22Rv1 (cell line): ENCODE measurements around the gene CAMTA2.

Experiments
- H3K27ac ChIP-seq: fragments of 450-650 bp; 2 replicates; pipeline ENCODE4 v1.5.1; 2017
- CTCF ChIP-seq: fragments of 450-650 bp; IDR thresholded peaks from 2 replicates; pipeline ENCODE4 v1.5.1; 2017; ENCODE audit warnings: mild to moderate bottlenecking
- ZFX ChIP-seq: fragments of 450-650 bp; IDR thresholded peaks from 2 replicates; pipeline ENCODE4 v1.6.1; 2017; ENCODE audit warnings: antibody characterized with exemption, borderline replicate concordance

Gene CAMTA2

GRCh38 chr17:4982305-4982704 lies 5.2 kb downstream of the CAMTA2 start:
- TF ChIP-seq CTCF (no peak), ZFX (no peak)
- no peak overlapping the region for H3K27ac ChIP-seq

GRCh38 chr17:4980644-4981216 lies 6.7 kb downstream of the CAMTA2 start:
- no peak overlapping the region for H3K27ac ChIP-seq
- peak; percentile 79 for TF ChIP-seq CTCF
- TF ChIP-seq ZFX, result no peak

GRCh38 chr17:4978726-4979125 lies 8.7 kb downstream of the CAMTA2 start:
- H3K27ac ChIP-seq, result no peak overlapping the region

GRCh38 chr17:4974115-4974670 lies 13.3 kb downstream of the CAMTA2 start:
- no peak overlapping the region for H3K27ac ChIP-seq
- TF ChIP-seq CTCF (no peak), ZFX (no peak)

More at GRCh38 chr17:4978726-4979125, 8.7 kb downstream of the CAMTA2 start:
- TF ChIP-seq CTCF (no peak), ZFX (no peak)

- no peak for TF ChIP-seq ZFX
- no peak for TF ChIP-seq CTCF
- H3K27ac ChIP-seq, result no peak overlapping the region
Observed at GRCh38 chr17:4973256-4974114, 14.0 kb downstream of the CAMTA2 start.

- no peak overlapping the region for H3K27ac ChIP-seq
- TF ChIP-seq CTCF, result no peak
- no peak for TF ChIP-seq ZFX
Observed at GRCh38 chr17:4972752-4973151, 14.7 kb downstream of the CAMTA2 start.

- TF ChIP-seq ZFX (no peak), CTCF (no peak)
- H3K27ac ChIP-seq, result no peak overlapping the region
Observed at GRCh38 chr17:4972322-4972721, 15.2 kb downstream of the CAMTA2 start.
